Heart right ventricle (tissue), 16 donors: ENCODE data around the gene ETF1. TPM values are rescaled to one million over a fixed set of nuclear protein-coding genes. Genes with fewer than 3 reads are reported as not detected.

Source experiments
- ATAC-seq, 8 donors: fragments of 200-7000 bp; cut with Tn5 transposase; one replicate each; pipeline ENCODE4 v1.9.1; 2020; ENCODE audit warnings: mild to moderate bottlenecking in 8 of 8, moderate library complexity in 8 of 8, moderate number of reproducible peaks in 1 of 8
- DNase-seq, 2 donors: peaks; one replicate each; pipeline ENCODE4 v3.0.0-alpha.2; 2020
- H3K27ac ChIP-seq, 10 donors: fragments of 200-600 bp; sonication (generic) in 2 of 10; one replicate each; pipeline versions ENCODE4 v1.5.0 to v1.8.0; 2020 to 2022; ENCODE audit warnings: mild to moderate bottlenecking in 3 of 10
- H3K27me3 ChIP-seq, 7 donors: fragments of 200-600 bp; one replicate each; pipeline ENCODE4 v1.8.0; 2021 to 2022; ENCODE audit warnings: mild to moderate bottlenecking in 2 of 7
- H3K36me3 ChIP-seq, 9 donors: fragments of 200-600 bp; sonication (generic) in 1 of 9; one replicate each; pipeline versions ENCODE4 v1.5.0 to v1.8.0; 2020 to 2022; ENCODE audit warnings: mild to moderate bottlenecking in 2 of 9
- H3K4me1 ChIP-seq, 9 donors: fragments of 200-600 bp; sonication (generic) in 1 of 9; one replicate each; pipeline versions ENCODE4 v1.5.0 to v1.8.0; 2020 to 2022; ENCODE audit warnings: mild to moderate bottlenecking in 4 of 9
- H3K4me3 ChIP-seq, 10 donors: fragments of 200-600 bp; sonication (generic) in 2 of 10; one replicate each; pipeline versions ENCODE4 v1.5.0 to v1.8.0; 2020 to 2022; ENCODE audit warnings: mild to moderate bottlenecking in 7 of 10, moderate library complexity in 2 of 10
- H3K9me3 ChIP-seq, 11 donors: fragments of 200-600 bp in 10 of 11; sonication (generic) in 2 of 11; one replicate each; pipeline versions ENCODE4 v1.5.0 to v1.8.0; 2013 to 2022; ENCODE audit warnings: mild to moderate bottlenecking in 2 of 11, control low read depth in 1 of 11, moderate library complexity in 1 of 11
- CTCF ChIP-seq, 9 donors: fragments of 200-600 bp; sonication (generic) in 2 of 9; IDR thresholded peaks; one replicate each; pipeline versions ENCODE4 v1.5.0 to v1.8.0; 2021 to 2022; ENCODE audit warnings: antibody characterized with exemption in 9 of 9, mild to moderate bottlenecking in 5 of 9, moderate library complexity in 1 of 9
- WGBS, 2 donors: extraction: QIAGEN DNeasy Blood & Tissue Kit; methylation state at CpG; one replicate each; pipeline ENCODE4 v1.1.7; 2013; ENCODE audit warnings: inconsistent platforms in 1 of 2; 5-methylcytosine and 5-hydroxymethylcytosine counted together
- intact Hi-C, 10 donors: fragments of 100-400 bp; cut with DNase I; formaldehyde crosslinking; loops; one replicate each; pipeline versions ENCODE4 v1.11.1 to v1.14.2; 2022
- polyA plus RNA-seq, 2 donors: library from polyadenylated mRNA; stranded (reverse); fragments of 200-250 nt; gene quantifications; one replicate each; pipeline ENCODE4 v1.2.3, GENCODE V29; 2013
- total RNA-seq, 10 donors: library from RNA; stranded (reverse); fragmentation: NEBNext Ultra II Directional in 3 of 10; extraction: Animal tissue kit (Norgen Biotek cat#: 25700) in 3 of 10; gene quantifications; one replicate each; pipeline versions ENCODE4 v1.2.1 to v1.2.4, GENCODE V29; 2021 to 2023
- donor health status: Arrhythmogenic right ventricular cardiomyopathy.
- donor health status: ischemic (EF 13 %, LVEDD 7.1; RV severe dilation, severe dysfunction).
- donor health status: healthy with polysubstance abuse.
- donor health status: DM: no; HTN: yes; CAD: no.
- donor health status: DM: no; HTN: no; CAD: no.
- donor health status: ischemic (EF 25% LVEDD 6.9; RV normal size, moderate dysfunction).
- donor health status: ischemic (EF 25% LVEDD 5.7; RV mildly dilated, moderate dysfunction).
- donor health status: healthy.
- donor health status: DM: yes; HTN: yes; CAD: no.
- donor health status: Ischemic cardiomyopathy.
- donor health status: ischemic (EF 35%, LVEDD 5.7; RV mildly dilated, moderate dysfunction).
- donor health status: nonischemic (EF 11% LVEDD 7.7; RV severe dilation, severe dysfunction).
- donor health status: DM: yes; HTN: yes; CAD: no.
- donor health status: PGD.
- donor health status: ischemic (EF 29% LVEDD 5.4; RV normal size, mild dysfunction).
- donor health status: nonischemic (EF 23%, LVEDD 6.1; RV moderate dilation, normal function).

Gene ETF1
- total and polyA plus RNA-seq, 12 donors, result 17.9 to 113 (median 82.8) TPM

- H3K27me3 ChIP-seq, result no peaks in the 10 kb centered on the region
- no peak overlapping the region for H3K4me3 ChIP-seq
- no peak for ATAC-seq
- peaks cover 0 to 52% (median 23%) of the 10 kb centered on the region in 9 donors for H3K36me3 ChIP-seq
- DNase-seq, result no peak
- intact Hi-C loops, result no loop called here
- H3K27ac ChIP-seq, result no peak overlapping the region
- H3K9me3 ChIP-seq, result no peaks in the 10 kb centered on the region
- no peak for TF ChIP-seq CTCF (IDR thresholded peaks at IDR 0.05)
- peaks cover 0 to 19% (median 12%) of the 10 kb centered on the region in 9 donors for H3K4me1 ChIP-seq
- 97 to 100% methylated on average over 1 of the region's 1 CpG for WGBS, 2 donors
These were observed 22.1 kb downstream of the ETF1 start for GRCh38 chr5:138520971-138521370.

DNA sequence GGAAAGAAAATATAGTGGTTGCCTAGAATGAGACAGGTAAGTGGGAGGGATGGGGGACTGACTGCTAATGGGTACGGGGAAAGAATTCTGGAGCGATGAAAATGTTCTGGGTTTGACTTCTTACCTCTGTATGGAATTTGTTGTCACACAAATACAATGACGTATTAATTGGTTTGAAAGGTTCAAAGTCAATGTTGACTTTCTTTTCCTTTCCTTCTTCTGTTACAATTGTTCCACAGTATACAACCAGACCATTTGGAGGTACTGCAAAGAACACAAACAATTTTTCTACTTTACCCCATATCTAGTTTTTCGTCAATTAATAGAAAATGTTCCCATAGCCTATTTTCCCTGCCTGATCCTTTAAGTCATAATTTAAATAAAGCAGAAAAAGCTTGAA, 25.6 kb downstream of the ETF1 start:
- 98% methylated on average over 4 of the region's 4 CpGs for WGBS, 2 donors
- peaks cover 0 to 19% (median 12%) of the 10 kb centered on the region in 9 donors for H3K4me1 ChIP-seq
- H3K9me3 ChIP-seq, result no peaks in the 10 kb centered on the region
- no peak for TF ChIP-seq CTCF (IDR thresholded peaks at IDR 0.05)
- H3K27ac ChIP-seq, result no peak overlapping the region
- H3K4me3 ChIP-seq, result no peak overlapping the region
- H3K27me3 ChIP-seq, result no peaks in the 10 kb centered on the region
- ATAC-seq (no peak), DNase-seq (no peak)
- intact Hi-C loops, result no loop called here
- H3K36me3 ChIP-seq, result peaks cover 0 to 70% (median 47%) of the 10 kb centered on the region in 9 donors

GRCh38 chr5:138515556-138516245, 27.3 kb downstream of the ETF1 start:
- H3K27ac ChIP-seq, result no peak overlapping the region
- 63 to 65% methylated on average over 3 of the region's 3 CpGs for WGBS, 2 donors
- DNase-seq, result no peak
- no peak overlapping the region for H3K4me3 ChIP-seq
- peaks cover 0 to 87% (median 54%) of the 10 kb centered on the region in 9 donors for H3K36me3 ChIP-seq
- H3K4me1 ChIP-seq, result peaks cover 0 to 10% (median 5%) of the 10 kb centered on the region in 9 donors
- intact Hi-C loops, result no loop called here
- no peaks in the 10 kb centered on the region for H3K9me3 ChIP-seq
- no peak for TF ChIP-seq CTCF (IDR thresholded peaks at IDR 0.05)
- H3K27me3 ChIP-seq, result no peaks in the 10 kb centered on the region
- ATAC-seq, result no peak

DNA sequence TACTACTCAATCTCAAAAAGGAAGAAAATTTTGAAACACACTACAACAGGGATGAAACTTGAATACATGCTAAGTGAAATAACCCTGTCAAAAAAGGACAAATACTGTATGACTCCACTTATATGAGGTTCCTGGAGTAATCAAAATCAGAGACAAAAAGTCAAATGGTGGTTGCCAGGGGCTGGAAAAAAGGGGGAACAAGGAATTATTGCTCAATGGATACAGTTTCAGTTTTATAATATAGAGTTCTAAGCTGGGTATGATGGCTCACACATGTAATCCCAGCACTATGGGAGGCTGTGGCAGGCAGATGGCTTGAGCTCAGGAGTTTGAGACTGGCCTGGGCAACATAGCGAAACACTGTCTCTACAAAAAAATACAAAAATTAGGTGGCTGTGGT, 29.0 kb downstream of the ETF1 start:
- intact Hi-C loops, result no loop called here
- DNase-seq (no peak), ATAC-seq (no peak)
- Histone ChIP-seq H3K27me3 (no peaks in the 10 kb centered on the region), H3K27ac (no peak overlapping the region), H3K4me1 (peaks cover 0 to 6% (median 0%) of the 10 kb centered on the region in 9 donors), H3K36me3 (peaks cover 0 to 100% (median 59%) of the 10 kb centered on the region in 9 donors), H3K4me3 (no peak overlapping the region), H3K9me3 (no peaks in the 10 kb centered on the region)
- 98 to 100% methylated on average over 1 of the region's 1 CpG for WGBS, 2 donors
- TF ChIP-seq CTCF (IDR thresholded peaks at IDR 0.05), result no peak
